A549 (cell line): ENCODE data around the gene MAMDC4. TPM values are rescaled to one million over a fixed set of nuclear protein-coding genes. Genes with fewer than 3 reads are reported as not detected.

Experiments
- ATAC-seq, 2 experiments: fragments of 200-7000 bp in 1 of 2; fragments of >200 bp in 1 of 2; cut with Nextera tagmentation in 1 of 2; cut with Tn5 transposase in 1 of 2; 3 replicates each; pipeline versions ENCODE4 v1.8.0 to v1.9.1; 2018 to 2020; ENCODE audit warnings: mild to moderate bottlenecking in 1 of 2, moderate library complexity in 1 of 2
- CTCF ChIA-PET: fragments of 300-600 bp; sonication (Branson Sonifier 250); formaldehyde crosslinking; extraction: SDS; loops from one replicate; lab custom pipeline; 2021; ENCODE audit warnings: antibody characterized with exemption, inconsistent platforms; lab: Yijun Ruan, JAX
- POLR2A ChIA-PET: fragments of 350-600 bp; formaldehyde crosslinking; extraction: SDS; loops from one replicate; lab custom pipeline; 2021; ENCODE audit warnings: antibody characterized with exemption, inconsistent platforms; lab: Yijun Ruan, JAX
- DNase-seq, 2 experiments: peaks; one replicate each; pipeline versions ENCODE4 v3.0.0 to v3.0.0-alpha.2; 2011 to 2016; ENCODE audit warnings: low read depth in 1 of 2, low spot score in 1 of 2
- FAIRE-seq: peaks from 2 replicates; lab custom pipeline; 2011; peaks lifted over from hg19 to GRCh38; lab: Jason Lieb, UNC
- H3K27ac ChIP-seq, 2 experiments: fragments of >200 bp; sonication (Bioruptor Twin); formaldehyde crosslinking; 3 replicates each; pipeline ENCODE4 v1.5.1; 2016 to 2017
- H3K4me1 ChIP-seq: fragments of >200 bp; sonication (Bioruptor Twin); formaldehyde crosslinking; 3 replicates; pipeline ENCODE4 v1.6.1; 2016
- H3K4me2 ChIP-seq: fragments of >200 bp; sonication (Bioruptor Twin); formaldehyde crosslinking; 3 replicates; pipeline ENCODE4 v1.6.1; 2016
- H3K4me3 ChIP-seq: fragments of >200 bp; sonication (Bioruptor Twin); formaldehyde crosslinking; 3 replicates; pipeline ENCODE4 v1.5.1; 2016
- H3K9me3 ChIP-seq: fragments of >200 bp; sonication (Bioruptor Twin); formaldehyde crosslinking; 3 replicates; pipeline ENCODE4 v1.6.1; 2016
- BCL3 ChIP-seq: fragments of >200 bp; sonication (Bioruptor Twin); formaldehyde crosslinking; IDR thresholded peaks from 3 replicates; pipeline ENCODE4 v1.6.1; 2016
- CBX2 ChIP-seq: fragments of 200-600 bp; sonication (generic); IDR thresholded peaks from 2 replicates; pipeline ENCODE4 v1.6.1; 2016; ENCODE audit warnings: low read depth, mild to moderate bottlenecking, borderline replicate concordance
- CHD2 ChIP-seq: fragments of 150-350 bp; IDR thresholded peaks from 2 replicates; pipeline ENCODE4 v1.6.1; 2014; ENCODE audit warnings: low read length; ENCODE audit not compliant: partially characterized antibody
- E2F6 ChIP-seq: IDR thresholded peaks from 2 replicates; pipeline ENCODE4 v1.6.1; 2012; ENCODE audit warnings: low read depth, borderline replicate concordance
- JUN ChIP-seq, 2 experiments: fragments of >200 bp; sonication (Bioruptor Twin); formaldehyde crosslinking; IDR thresholded peaks; 2 replicates in 1 of 2; 3 replicates in 1 of 2; pipeline ENCODE4 v1.6.1; 2016 to 2017
- KDM1A ChIP-seq: fragments of 200-600 bp; sonication (generic); IDR thresholded peaks from 2 replicates; pipeline ENCODE4 v1.6.1; 2016; ENCODE audit warnings: low read depth, mild to moderate bottlenecking
- KDM5A ChIP-seq: fragments of 200-600 bp; sonication (generic); IDR thresholded peaks from 2 replicates; pipeline ENCODE4 v1.6.1; 2016; ENCODE audit warnings: antibody characterized with exemption, mild to moderate bottlenecking
- MAX ChIP-seq: IDR thresholded peaks from 2 replicates; pipeline ENCODE4 v1.6.1; 2012
- NFE2L2 ChIP-seq: fragments of 150-350 bp; conservative IDR thresholded peaks from 2 replicates; pipeline ENCODE4 v1.6.1; 2014; ENCODE audit warnings: low read length
- PBX3 ChIP-seq: IDR thresholded peaks from 2 replicates; pipeline ENCODE4 v1.6.1; 2012
- POLR2A ChIP-seq: IDR thresholded peaks from 2 replicates; pipeline ENCODE4 v1.6.1; 2012; ENCODE audit warnings: mild to moderate bottlenecking, low read length
- POLR2AphosphoS2 ChIP-seq: conservative IDR thresholded peaks from 2 replicates; pipeline ENCODE4 v1.6.1; 2012; ENCODE audit warnings: low read length, improper control_type of control experiment, inconsistent platforms
- RARB ChIP-seq: fragments of 250-450 bp; sonication (Bioruptor Pico); IDR thresholded peaks from 2 replicates; pipeline ENCODE4 v1.8.0; 2021; ENCODE audit warnings: mild to moderate bottlenecking, moderate library complexity
- ZC3H11A ChIP-seq: fragments of 450-650 bp; IDR thresholded peaks from 2 replicates; pipeline ENCODE4 v1.6.1; 2014; ENCODE audit warnings: antibody characterized with exemption, mild to moderate bottlenecking
- WGBS: methylation state at CpG from one replicate; pipeline ENCODE4 v1.1.6; 2017; ENCODE audit errors: missing lambda C conversion rate; 5-methylcytosine and 5-hydroxymethylcytosine counted together
- polyA plus RNA-seq, 4 experiments: library from polyadenylated mRNA; depleted of rRNA in 3 of 4; stranded (reverse); fragments of >200 nt; fragmentation: RNase III in 1 of 4; extraction: RNeasy Plus Mini Kit Qiagen cat#74134 plus additional on column Dnase treatment in 1 of 4; gene quantifications; 2 replicates in 3 of 4; 3 replicates in 1 of 4; pipeline ENCODE4 v1.2.3, GENCODE V29; 2011 to 2017
- TF ChIP-seq, protein P1 (sequence below): fragments of >200 bp; sonication (Bioruptor Twin); formaldehyde crosslinking; IDR thresholded peaks from 2 replicates; pipeline ENCODE4 v1.6.1; 2016
- TF ChIP-seq, protein P2 (sequence below): fragments of 450-650 bp; IDR thresholded peaks from 2 replicates; pipeline ENCODE4 v1.6.1; 2014; ENCODE audit warnings: antibody characterized with exemption

MAMDC4 gene
- polyA plus RNA-seq, 2 of the 4 experiments (the other 2 are of a cell fraction): 1.3 to 7.3 TPM

DNA sequence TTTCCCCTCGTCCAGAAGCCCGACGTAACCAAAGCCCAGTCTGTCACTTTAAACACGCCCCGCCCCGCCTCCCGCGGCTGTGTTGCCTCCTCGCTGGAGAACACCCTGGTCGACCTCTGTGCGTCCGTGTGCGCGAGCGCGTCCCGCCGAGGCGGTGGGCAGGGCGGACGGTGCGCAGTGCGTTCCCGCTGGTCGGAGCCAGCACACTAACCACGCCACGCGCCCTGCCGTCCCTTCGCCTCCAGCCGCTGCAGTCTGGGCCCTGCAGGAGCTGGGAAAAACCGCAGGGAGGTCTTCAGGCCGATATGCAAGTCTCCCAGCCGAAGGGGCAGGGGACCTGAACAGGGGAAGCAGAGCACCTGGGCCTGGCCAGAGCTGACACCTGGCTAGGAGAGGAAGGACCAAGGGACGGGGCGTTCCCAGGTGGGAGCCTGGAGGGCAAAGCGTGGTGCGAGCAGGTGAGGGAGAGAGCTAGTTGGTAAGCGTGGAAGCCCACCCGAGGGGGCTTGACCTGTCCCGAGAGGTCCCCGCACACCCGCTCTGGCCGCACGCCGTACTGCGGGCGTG, 4.2 kb upstream of the MAMDC4 start:
- POLR2A ChIA-PET: interaction anchor here (0.6 to 1.8 kb wide), 13 partner anchors 8 to 374 kb away, joined by 3 to 11 read pairs (median 4); partner anchors contain the start of genes CLIC3, RNF208, TMEM141 and TRAF2
- under 1% methylated on average over 40 of the region's 48 CpGs for WGBS

GRCh38 chr9:136848393-136849037, 3.6 kb upstream of the MAMDC4 start:
- ChIA-PET POLR2A (interaction anchor here (1.0 to 1.8 kb wide), 8 partner anchors 34 to 187 kb away, joined by 3 to 11 read pairs (median 4); partner anchors contain the start of genes CLIC3, TMEM141 and TRAF2), CTCF (interaction anchor here (1.1 to 2.3 kb wide), 7 partner anchors 8 to 187 kb away, joined by 3 to 7 read pairs (median 4); no protein-coding TSS in a partner anchor)
- Histone ChIP-seq H3K4me2 (peak overlapping the region; percentile 80), H3K27ac (peak overlapping the region; percentile 96 to 97), H3K9me3 (no peaks in the 10 kb centered on the region), H3K4me1 (peaks cover 23% of the 10 kb centered on the region), H3K4me3 (peak overlapping the region; percentile 87)
- DNase-seq: peak; percentile 56 to 64
- TF ChIP-seq, protein P1, sequence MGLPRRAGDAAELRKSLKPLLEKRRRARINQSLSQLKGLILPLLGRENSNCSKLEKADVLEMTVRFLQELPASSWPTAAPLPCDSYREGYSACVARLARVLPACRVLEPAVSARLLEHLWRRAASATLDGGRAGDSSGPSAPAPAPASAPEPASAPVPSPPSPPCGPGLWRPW: no peak
- TF ChIP-seq BCL3: peak; percentile 3; the same call in 1 of the 3 replicates
- no peak for FAIRE-seq
- peak; percentile 21 to 24 for ATAC-seq
- 0% methylated on average over 17 of the region's 53 CpGs for WGBS

More for the DNA sequence above, 4.2 kb upstream of the MAMDC4 start:
- ATAC-seq (peak; percentile 40 to 71), FAIRE-seq (peak; percentile 68), DNase-seq (peak; percentile 79 to 91)
- Histone ChIP-seq H3K4me1 (peaks cover 29% of the 10 kb centered on the region), H3K4me2 (peak overlapping the region; percentile 80), H3K9me3 (no peaks in the 10 kb centered on the region), H3K27ac (peak overlapping the region; percentile 96 to 97), H3K4me3 (peak overlapping the region; percentile 87)
- CTCF ChIA-PET: interaction anchor here (0.8 to 2.3 kb wide), 11 partner anchors 8 to 187 kb away, joined by 3 to 7 read pairs (median 4); no protein-coding TSS in a partner anchor
- peak; percentile 81; the same call in 1 of the 2 replicates for TF ChIP-seq E2F6
- peak; percentile 97 for TF ChIP-seq POLR2A
- TF ChIP-seq JUN (IDR thresholded peaks at IDR 0.05): peak; percentile 55 to 65; a peak in 3 of 5 replicates
- TF ChIP-seq PBX3: peak; percentile 59
- peak; percentile 11; the same call in 1 of the 3 replicates for TF ChIP-seq BCL3
- peak; percentile 89 for TF ChIP-seq MAX
- TF ChIP-seq RARB (CRISPR knock-in tag): no peak
- TF ChIP-seq ZC3H11A: no peak

DNA sequence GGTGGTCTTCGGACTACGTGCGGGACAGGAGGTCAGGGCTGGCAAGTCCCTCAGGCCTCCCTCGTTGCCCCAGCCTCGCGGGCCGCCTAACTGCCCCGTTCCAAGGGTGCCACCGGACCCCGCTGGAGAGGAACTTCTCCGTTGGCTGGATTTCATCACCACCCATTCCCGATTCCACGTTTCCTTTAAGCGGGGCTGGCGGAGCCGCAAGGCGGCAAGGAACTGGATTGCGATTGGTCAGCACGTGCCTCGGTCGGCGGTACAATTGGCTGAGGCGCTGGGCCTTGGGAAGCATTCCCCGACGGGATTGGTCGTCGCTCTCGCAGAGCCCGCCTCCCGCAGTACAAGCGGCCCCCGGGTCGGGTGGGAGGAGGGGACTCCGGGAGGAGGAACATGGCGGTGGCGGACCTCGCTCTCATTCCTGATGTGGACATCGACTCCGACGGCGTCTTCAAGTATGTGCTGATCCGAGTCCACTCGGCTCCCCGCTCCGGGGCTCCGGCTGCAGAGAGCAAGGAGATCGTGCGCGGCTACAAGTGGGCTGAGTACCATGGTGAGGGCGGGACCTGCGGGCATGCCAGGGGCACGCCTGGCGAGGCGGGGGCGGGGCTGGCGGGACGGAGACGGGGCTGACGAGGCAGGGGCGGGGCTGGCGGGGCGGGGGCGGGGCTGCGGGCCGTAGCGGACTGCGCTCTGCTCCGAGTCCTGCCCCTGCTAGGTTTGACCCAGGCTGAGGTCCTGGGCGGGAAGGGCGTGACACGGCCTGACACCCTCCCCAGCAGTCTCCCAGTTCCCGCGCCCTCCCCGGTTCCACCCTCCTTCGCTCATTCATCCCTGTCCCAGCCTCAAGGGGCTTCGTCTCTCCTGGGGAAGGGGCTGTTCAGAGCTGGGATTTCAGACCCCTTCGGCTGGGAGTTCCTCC, 2.8 kb upstream of the MAMDC4 start, which contains the start of gene PHPT1:
PHPT1 (plus strand) TSS at position 372 of the 922 bp plus-strand sequence; CDS start at position 394, 22 bp downstream.
- peak; percentile 53 to 80 for ATAC-seq
- WGBS: 3% methylated on average over 47 of the region's 77 CpGs
- ChIA-PET CTCF (interaction anchor here (0.6 to 1.3 kb wide), 6 partner anchors 32 to 735 kb away, joined by 3 to 7 read pairs (median 4); no protein-coding TSS in a partner anchor), POLR2A (interaction anchor here (0.7 to 1.7 kb wide), 5 partner anchors 35 to 186 kb away, joined by 3 to 6 read pairs (median 3); no protein-coding TSS in a partner anchor)
- peak; percentile 99 to 100 for DNase-seq
- Histone ChIP-seq H3K4me1 (peaks cover 22% of the 10 kb centered on the region), H3K9me3 (no peaks in the 10 kb centered on the region), H3K4me3 (peak within 1 kb of the TSS; percentile 87), H3K27ac (peak within 1 kb of the TSS; percentile 96 to 97), H3K4me2 (peak within 1 kb of the TSS; percentile 86)
- peak; percentile 93 for FAIRE-seq
- TF ChIP-seq, protein P2, sequence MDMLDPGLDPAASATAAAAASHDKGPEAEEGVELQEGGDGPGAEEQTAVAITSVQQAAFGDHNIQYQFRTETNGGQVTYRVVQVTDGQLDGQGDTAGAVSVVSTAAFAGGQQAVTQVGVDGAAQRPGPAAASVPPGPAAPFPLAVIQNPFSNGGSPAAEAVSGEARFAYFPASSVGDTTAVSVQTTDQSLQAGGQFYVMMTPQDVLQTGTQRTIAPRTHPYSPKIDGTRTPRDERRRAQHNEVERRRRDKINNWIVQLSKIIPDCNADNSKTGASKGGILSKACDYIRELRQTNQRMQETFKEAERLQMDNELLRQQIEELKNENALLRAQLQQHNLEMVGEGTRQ: peak; percentile 80
- TF ChIP-seq KDM5A (no peak), CHD2 (peak; percentile 52), NFE2L2 (no peak), E2F6 (peak; percentile 94), POLR2AphosphoS2 (peak; percentile 72), CBX2 (no peak), KDM1A (no peak)
